SU-DHL-6 (cell line): ENCODE measurements around the gene ANKS6.

Experiments used
- H2AFZ ChIP-seq: fragments of 200-600 bp; sonication (generic); 2 replicates; pipeline ENCODE4 v1.6.1; 2014; ENCODE audit warnings: low read depth, mild to moderate bottlenecking, moderate library complexity, mixed read lengths, antibody characterized with exemption, low read length; ENCODE audit not compliant: severe bottlenecking
- H3F3A ChIP-seq: fragments of 200-600 bp; shearing (Covaris generic); 2 replicates; pipeline ENCODE4 v1.6.0; 2016; ENCODE audit warnings: antibody characterized with exemption, mild to moderate bottlenecking; ENCODE audit not compliant: insufficient read depth
- H3K27ac ChIP-seq: fragments of 200-600 bp; sonication (generic); 2 replicates; pipeline ENCODE4 v1.5.1; 2016; ENCODE audit warnings: low read depth, mild to moderate bottlenecking, low read length, moderate library complexity, mixed read lengths
- H3K27me3 ChIP-seq: fragments of 200-600 bp; sonication (generic), shearing (Covaris generic); 2 replicates; pipeline ENCODE4 v1.6.0; 2014; ENCODE audit warnings: mild to moderate bottlenecking, low read length
- H3K36me3 ChIP-seq: fragments of 200-600 bp; sonication (generic); 2 replicates; pipeline ENCODE4 v1.6.1; 2014; ENCODE audit warnings: mild to moderate bottlenecking, low read length, mixed read lengths
- H3K4me2 ChIP-seq: fragments of 300-600, 200-600 bp; shearing (Covaris generic), sonication (generic); 2 replicates; pipeline ENCODE4 v1.6.0; 2014; ENCODE audit warnings: low read length, low read depth, mild to moderate bottlenecking; ENCODE audit not compliant: poor library complexity, severe bottlenecking
- H3K4me3 ChIP-seq: fragments of 200-600 bp; sonication (generic); 2 replicates; pipeline ENCODE4 v1.5.1; 2014; ENCODE audit warnings: antibody characterized with exemption, low read length, mild to moderate bottlenecking, mixed read lengths; ENCODE audit not compliant: insufficient read depth, poor library complexity, severe bottlenecking
- H3K79me2 ChIP-seq: fragments of 200-600 bp; sonication (generic); 2 replicates; pipeline ENCODE4 v1.6.1; 2014; ENCODE audit warnings: mild to moderate bottlenecking, low read length, moderate library complexity; ENCODE audit not compliant: insufficient read depth
- H3K9ac ChIP-seq: fragments of 200-600 bp; sonication (generic); 2 replicates; pipeline ENCODE4 v1.7.0; 2014; ENCODE audit warnings: mild to moderate bottlenecking, low read length
- H3K9me2 ChIP-seq: fragments of 200-600 bp; sonication (generic); replicated peaks from 2 replicates; pipeline ENCODE4 v1.6.1; 2014; ENCODE audit warnings: low read length; ENCODE audit not compliant: insufficient read depth
- H3K9me3 ChIP-seq: fragments of 200-600 bp; sonication (generic); 2 replicates; pipeline ENCODE4 v1.6.1; 2014; ENCODE audit warnings: low read length, mixed read lengths; ENCODE audit not compliant: insufficient read depth
- H4K20me1 ChIP-seq: fragments of 200-600 bp; sonication (generic); 2 replicates; pipeline ENCODE4 v1.6.1; 2014; ENCODE audit warnings: low read depth, mild to moderate bottlenecking, antibody characterized with exemption, low read length, moderate library complexity, mixed read lengths
- EZH2phosphoT487 ChIP-seq: fragments of 200-600 bp; sonication (generic), shearing (Covaris generic); conservative IDR thresholded peaks from 2 replicates; pipeline ENCODE4 v1.6.1; 2018; ENCODE audit warnings: mild to moderate bottlenecking, antibody characterized with exemption, low read length, moderate library complexity, mixed read lengths
- TF ChIP-seq, protein P1 (sequence below): fragments of 200-600 bp; sonication (generic); IDR thresholded peaks from one replicate; pipeline ENCODE4 v1.5.1; 2017; ENCODE audit warnings: antibody characterized with exemption, mild to moderate bottlenecking, low read length, moderate library complexity; ENCODE audit not compliant: insufficient read depth, poor library complexity, severe bottlenecking

Gene ANKS6

DNA sequence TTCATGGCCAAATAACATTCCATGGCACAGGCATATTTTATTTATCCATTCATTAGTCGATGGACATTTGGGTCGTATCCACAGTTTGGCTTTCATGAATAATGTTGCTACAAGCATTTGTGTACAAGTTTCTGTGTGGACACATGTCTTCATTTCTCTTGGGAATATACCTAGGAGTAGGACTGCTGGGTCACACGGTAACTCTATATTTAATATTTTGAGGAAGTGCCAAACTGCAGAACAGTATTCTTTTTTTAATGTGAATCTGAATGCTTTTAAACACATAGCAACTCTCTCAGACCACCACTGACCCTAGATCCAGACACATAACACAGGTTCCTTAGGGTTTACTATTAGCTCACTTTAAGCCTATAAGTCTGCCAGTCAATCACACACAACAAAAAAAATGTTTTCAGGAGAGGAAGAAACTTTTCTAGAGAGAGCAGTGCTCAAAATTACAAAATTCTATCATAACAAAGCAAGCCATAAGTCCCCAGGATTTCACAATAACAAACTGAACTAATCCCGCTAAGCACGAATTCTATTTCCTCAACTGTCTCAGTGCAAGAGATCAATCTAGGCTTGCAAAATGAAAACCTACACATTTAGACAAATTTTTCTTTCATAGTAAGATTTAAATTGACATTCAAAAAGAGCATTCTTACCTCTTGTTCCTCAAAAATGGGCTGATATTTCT, 45.8 kb downstream of the ANKS6 start:
- H3K36me3 ChIP-seq: no peaks in the 10 kb centered on the region

DNA sequence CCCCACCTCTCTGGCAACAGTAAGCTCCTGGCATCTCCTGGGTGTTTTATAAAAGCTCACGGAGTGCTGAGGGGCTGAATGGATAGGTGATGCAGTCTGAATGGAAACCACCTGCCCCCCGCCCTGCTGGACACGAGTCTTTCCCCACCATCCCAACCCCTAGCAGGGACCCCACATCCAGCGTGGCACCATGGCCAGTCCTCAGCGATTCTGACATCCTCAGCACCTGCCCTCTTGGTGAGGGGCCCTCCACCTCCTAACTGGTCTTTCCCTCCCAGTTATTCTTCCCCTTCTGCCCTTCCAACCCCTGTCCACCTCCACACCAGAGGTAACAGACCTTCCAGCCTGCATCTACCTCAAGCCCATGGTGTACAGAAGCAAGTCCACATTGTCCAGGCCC, 48.9 kb downstream of the ANKS6 start:
- no peaks in the 10 kb centered on the region for H3K79me2 ChIP-seq
- no peak overlapping the region for H3K4me2 ChIP-seq
- no peaks in the 10 kb centered on the region for H3F3A ChIP-seq
- H3K9me3 ChIP-seq: no peaks in the 10 kb centered on the region
- H3K9ac ChIP-seq: no peak overlapping the region
- H4K20me1 ChIP-seq: no peaks in the 10 kb centered on the region
- no peak overlapping the region for H3K27ac ChIP-seq
- no peaks in the 10 kb centered on the region for H3K27me3 ChIP-seq
- H3K4me3 ChIP-seq: no peak overlapping the region
- H3K9me2 ChIP-seq: no peaks in the 10 kb centered on the region
- TF ChIP-seq, protein P1, sequence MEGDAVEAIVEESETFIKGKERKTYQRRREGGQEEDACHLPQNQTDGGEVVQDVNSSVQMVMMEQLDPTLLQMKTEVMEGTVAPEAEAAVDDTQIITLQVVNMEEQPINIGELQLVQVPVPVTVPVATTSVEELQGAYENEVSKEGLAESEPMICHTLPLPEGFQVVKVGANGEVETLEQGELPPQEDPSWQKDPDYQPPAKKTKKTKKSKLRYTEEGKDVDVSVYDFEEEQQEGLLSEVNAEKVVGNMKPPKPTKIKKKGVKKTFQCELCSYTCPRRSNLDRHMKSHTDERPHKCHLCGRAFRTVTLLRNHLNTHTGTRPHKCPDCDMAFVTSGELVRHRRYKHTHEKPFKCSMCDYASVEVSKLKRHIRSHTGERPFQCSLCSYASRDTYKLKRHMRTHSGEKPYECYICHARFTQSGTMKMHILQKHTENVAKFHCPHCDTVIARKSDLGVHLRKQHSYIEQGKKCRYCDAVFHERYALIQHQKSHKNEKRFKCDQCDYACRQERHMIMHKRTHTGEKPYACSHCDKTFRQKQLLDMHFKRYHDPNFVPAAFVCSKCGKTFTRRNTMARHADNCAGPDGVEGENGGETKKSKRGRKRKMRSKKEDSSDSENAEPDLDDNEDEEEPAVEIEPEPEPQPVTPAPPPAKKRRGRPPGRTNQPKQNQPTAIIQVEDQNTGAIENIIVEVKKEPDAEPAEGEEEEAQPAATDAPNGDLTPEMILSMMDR: no peak
- TF ChIP-seq EZH2phosphoT487: no peak
- no peaks in the 10 kb centered on the region for H3K36me3 ChIP-seq
- no peak overlapping the region for H2AFZ ChIP-seq

More for the DNA sequence above, 45.8 kb downstream of the ANKS6 start:
- Histone ChIP-seq H4K20me1 (no peaks in the 10 kb centered on the region), H2AFZ (no peak overlapping the region), H3F3A (no peaks in the 10 kb centered on the region), H3K9me2 (no peaks in the 10 kb centered on the region), H3K4me2 (no peak overlapping the region), H3K9ac (no peak overlapping the region), H3K27ac (no peak overlapping the region), H3K79me2 (no peaks in the 10 kb centered on the region), H3K9me3 (no peaks in the 10 kb centered on the region), H3K27me3 (no peaks in the 10 kb centered on the region), H3K4me3 (no peak overlapping the region)
- no peak for TF ChIP-seq EZH2phosphoT487
- TF ChIP-seq, protein P1: no peak

DNA sequence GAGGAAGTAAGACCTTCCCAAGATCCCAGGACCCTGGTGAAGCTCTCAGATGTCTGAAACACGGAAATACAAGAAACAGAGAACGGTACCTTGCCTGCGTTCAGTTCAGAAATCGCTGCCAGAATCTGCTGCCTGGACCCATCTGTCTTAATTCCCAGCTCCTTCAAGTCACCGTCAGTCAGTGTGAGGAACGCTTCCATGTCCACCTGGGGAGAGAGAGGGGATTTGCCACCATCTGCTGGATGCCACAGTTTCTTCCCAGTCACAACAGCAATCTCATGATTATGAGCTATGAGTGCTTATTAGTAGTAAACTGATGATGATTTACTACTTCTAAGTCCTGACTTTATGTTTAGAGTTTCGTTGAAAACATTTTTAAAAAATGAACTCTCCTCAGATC, 50.9 kb downstream of the ANKS6 start:
- H4K20me1 ChIP-seq: no peaks in the 10 kb centered on the region
- H3K27ac ChIP-seq: no peak overlapping the region
- H3K36me3 ChIP-seq: no peaks in the 10 kb centered on the region

More for the DNA sequence above, 50.9 kb downstream of the ANKS6 start:
- Histone ChIP-seq H3K9me2 (no peaks in the 10 kb centered on the region), H3K4me3 (no peak overlapping the region), H3K79me2 (no peaks in the 10 kb centered on the region), H3F3A (no peaks in the 10 kb centered on the region), H2AFZ (no peak overlapping the region), H3K9ac (no peak overlapping the region), H3K4me2 (no peak overlapping the region), H3K27me3 (no peaks in the 10 kb centered on the region), H3K9me3 (no peaks in the 10 kb centered on the region)
- TF ChIP-seq, protein P1: no peak
- no peak for TF ChIP-seq EZH2phosphoT487
